ENCODE data around the gene AADACL3.

The AADACL3 gene

DNA sequence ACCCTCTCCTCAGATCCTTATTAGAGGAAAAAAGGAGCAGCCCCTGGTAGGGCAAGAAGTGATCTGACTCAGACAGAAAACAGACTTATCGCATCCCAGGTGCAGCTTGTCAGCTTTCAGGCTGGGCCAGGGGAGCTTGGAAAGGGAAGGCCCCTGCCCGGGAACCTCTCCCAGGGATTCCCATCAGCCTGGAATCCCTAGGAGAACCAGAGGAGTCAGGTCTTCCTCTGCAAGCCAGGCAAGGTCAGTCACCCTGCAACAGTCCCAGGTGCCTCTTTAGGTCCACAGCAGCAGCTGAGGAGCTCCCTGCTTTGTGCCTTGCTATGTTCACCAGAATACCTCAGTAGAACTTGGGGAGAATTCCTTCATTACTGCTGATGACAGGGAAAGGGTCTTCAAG is 54.7 kb downstream of the AADACL3 start:
- no peak for DNase-seq

DNA sequence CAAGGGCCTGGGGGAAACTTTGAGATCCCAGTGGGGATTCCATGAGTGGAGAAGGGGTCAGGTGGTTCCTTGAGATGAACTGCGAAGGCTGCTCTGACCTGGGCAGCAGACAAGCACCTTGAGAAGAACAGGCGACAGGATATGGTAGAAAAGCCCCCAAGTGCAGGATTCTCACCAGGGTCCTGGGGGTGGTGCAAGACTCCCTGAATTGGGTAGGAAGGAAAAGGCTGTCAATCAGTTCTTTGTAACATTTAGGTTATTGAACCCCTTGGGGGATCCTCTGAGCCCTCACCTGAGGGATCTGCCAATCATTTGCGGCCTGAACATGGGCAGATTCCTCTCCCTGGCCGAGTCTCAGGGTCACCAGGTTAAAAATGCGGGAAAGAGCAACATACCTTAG is 55.3 kb downstream of the AADACL3 start:
- DNase-seq, result no peak

DNA sequence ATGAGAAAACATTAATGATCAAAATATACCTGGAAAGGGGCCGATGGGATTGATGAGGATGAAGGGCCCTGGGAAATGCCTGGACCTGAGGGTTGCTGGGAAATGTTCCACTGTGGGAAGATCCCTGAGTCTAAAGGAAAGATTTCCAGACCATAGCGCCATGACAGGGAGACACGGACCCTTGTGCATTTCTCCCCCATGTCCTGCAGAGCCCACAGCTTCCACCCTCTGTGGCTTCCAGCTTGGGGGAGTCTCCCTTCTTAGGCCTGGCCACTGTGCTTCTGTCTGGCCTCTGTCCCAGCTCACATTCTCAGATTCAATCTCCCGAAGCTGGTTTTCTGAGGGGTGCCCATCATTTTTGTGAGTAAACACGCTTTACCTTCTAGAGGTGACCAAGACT is 56.6 kb downstream of the AADACL3 start:
- no peak for DNase-seq

DNA sequence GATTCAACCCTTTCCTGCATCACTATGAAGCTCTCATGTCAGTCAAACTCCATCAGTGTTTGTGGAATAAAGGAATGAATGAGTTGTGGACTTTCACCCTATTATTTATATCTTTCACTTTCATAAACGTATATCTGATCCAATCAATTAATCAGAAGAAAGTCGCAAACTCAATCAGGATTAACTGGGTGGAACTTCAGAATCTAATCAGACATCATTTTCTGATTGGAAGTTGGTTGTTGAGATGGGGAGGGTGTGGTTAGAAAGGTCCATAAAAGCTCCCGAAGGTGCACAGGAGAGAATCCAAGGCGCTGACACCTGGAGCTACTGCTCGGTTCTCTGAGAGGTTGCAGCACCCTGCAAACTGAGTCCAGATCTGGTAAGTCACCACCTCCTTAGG is 57.5 kb downstream of the AADACL3 start, which contains the start of gene PRAMEF12:
Gene PRAMEF12, plus strand, starts transcription at position 301 of the 400 bp plus-strand sequence. CDS start 1,130 bp downstream, outside the sequence.
- DNase-seq, result no peak

DNA sequence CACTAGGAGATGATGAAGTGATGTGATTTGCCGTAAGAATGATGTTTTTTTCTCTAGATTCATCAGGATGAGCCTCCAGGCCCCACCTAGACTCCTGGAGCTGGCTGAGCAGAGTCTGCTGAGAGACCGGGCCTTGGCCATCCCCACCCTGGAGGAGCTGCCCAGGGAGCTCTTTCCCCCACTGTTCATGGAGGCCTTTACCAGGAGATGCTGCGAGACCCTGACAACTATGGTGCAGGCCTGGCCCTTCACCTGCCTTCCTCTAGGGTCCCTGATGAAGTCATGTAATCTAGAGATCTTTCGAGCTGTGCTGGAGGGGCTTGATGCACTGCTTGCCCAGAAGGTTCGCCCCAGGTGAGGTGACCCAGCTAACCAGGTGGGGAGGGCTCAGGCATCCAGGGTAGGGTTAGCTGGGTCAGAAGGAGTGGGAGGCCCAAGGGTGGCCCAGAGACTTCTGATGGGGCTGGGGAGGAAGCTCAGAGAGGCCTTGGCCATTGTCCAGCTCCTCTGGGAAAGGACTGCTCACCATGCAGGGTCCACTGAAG is 59.0 kb downstream of the AADACL3 start:
- DNase-seq, result no peak

DNA sequence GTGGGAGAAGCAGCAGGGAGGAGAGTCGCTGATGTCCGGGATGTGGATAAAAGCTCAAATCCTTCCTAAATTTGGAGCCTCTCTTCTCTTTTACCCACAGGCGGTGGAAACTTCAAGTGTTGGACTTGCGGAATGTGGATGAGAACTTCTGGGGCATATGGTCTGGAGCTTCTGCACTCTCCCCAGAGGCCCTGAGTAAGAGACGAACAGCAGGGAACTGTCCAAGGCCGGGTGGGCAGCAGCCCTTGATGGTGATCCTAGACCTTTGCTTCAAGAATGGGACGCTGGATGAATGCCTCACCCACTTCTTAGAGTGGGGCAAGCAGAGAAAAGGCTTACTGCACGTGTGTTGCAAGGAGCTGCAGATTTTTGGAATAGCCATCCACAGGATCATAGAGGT is 59.5 kb downstream of the AADACL3 start:
- no peak for DNase-seq

DNA sequence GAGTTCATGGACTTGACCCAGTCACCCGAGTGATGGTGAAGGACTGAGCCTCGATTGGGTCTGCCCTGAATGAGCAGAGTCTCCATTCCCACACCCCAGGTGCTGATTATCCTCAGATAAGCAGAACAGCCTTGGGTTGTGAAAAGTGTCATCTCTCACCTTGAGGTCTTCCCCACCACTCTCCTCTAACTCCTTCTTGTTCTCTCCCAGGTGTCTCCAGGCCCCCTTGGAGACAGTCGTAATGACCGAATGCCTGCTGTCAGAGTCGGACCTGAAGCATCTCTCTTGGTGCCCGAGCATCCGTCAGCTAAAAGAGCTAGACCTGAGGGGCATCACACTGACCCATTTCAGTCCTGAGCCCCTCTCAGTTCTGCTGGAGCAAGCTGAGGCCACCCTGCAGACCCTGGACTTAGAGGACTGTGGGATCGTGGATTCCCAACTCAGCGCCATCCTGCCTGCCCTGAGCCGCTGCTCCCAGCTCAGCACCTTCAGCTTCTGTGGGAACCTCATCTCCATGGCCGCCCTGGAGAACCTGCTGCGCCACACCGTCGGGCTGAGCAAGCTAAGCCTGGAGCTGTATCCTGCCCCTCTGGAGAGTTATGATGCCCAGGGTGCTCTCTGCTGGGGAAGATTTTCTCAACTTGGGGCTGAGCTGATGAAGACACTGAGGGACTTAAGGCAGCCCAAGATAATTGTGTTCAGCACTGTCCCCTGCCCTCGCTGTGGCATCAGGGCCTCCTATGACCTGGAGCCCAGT is 61.1 kb downstream of the AADACL3 start:
- DNase-seq, result no peak

All from activated CD4-positive, alpha-beta T cell treated with anti-CD3 and anti-CD28 coated beads, Interleukin-2, amount 50 U/mL, for 1 hour (primary cell).